ENCODE measurements around the gene OR10G4.
"Not testable (repeated sequence)": the region's sequence is repeated elsewhere in the genome, so short reads cannot be mapped to it uniquely, and the experiment has no call there.

OR10G4 gene, protein sequence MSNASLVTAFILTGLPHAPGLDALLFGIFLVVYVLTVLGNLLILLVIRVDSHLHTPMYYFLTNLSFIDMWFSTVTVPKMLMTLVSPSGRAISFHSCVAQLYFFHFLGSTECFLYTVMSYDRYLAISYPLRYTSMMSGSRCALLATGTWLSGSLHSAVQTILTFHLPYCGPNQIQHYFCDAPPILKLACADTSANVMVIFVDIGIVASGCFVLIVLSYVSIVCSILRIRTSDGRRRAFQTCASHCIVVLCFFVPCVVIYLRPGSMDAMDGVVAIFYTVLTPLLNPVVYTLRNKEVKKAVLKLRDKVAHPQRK

DNA sequence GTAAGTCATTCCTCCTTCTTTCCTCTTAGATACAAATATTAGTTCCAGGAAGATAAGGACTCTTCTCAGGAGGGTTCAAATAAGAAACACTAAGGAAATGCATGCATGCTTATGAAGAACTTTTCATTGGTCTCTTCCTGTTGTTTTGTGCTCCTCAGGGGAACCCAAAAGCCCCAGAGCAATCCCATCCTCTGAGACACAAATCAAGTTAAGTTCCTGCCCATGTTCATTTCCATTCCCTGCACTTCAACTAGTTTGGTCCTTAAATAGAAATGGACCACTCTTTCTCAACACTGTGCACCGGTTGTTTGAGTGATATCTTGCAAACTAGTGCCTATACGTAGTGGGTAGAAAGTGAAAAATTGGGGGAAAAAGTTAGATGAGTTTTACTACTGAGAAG lies at the start of gene OR10G4:
Gene OR10G4 (plus strand): TSS at position 301 of the 400 bp plus-strand sequence. CDS start 2,578 bp downstream, outside the sequence.
- no peak for DNase-seq (ENCODE audit: low read depth, low spot score)
- Histone ChIP-seq H3K27ac (no peak within 1 kb of the TSS), H3K4me3 (no peak within 1 kb of the TSS), H3K9ac (ENCODE audit: insufficient read length) (no peak within 1 kb of the TSS), H3K36me3 (ENCODE audit: insufficient read depth, low read length) (no peaks in the 10 kb centered on the region), H3K9me3 (ENCODE audit: low read depth, low read length) (no peaks in the 10 kb centered on the region)
- TF ChIP-seq FOXP2 (optimal IDR thresholded peaks at IDR 0.05; ENCODE audit: control extremely low read depth, extremely low read length, insufficient read depth): no peak
- TF ChIP-seq POLR2AphosphoS5 (IDR thresholded peaks at IDR 0.05; ENCODE audit: borderline replicate concordance, low read depth, low read length): no peak
- no peak for TF ChIP-seq EZH2 (IDR thresholded peaks at IDR 0.05)

DNA sequence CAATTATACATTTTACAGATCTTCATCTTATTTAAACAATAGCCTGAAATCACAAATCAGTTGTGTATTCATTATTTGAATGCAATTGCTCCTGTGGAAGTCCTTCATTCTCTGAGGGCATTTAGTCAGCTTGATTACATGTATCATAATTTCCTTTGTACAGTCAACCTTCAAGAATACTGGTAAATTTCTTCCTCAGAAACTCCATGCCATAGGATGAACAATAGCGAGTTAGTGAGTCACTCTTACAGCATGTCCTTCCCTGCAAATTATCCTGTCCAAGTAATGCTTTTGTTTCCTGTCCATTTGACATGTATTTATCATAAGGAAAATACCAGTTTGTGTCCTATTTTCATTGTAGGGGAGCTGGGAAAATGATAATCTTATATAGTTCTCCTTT lies 39.0 kb upstream of the OR10G4 start:
- H3K9me3 ChIP-seq (ENCODE audit: low read depth, low read length): no peaks in the 10 kb centered on the region
- TF ChIP-seq FOXP2 (optimal IDR thresholded peaks at IDR 0.05; ENCODE audit: control extremely low read depth, extremely low read length, insufficient read depth) (no peak), EZH2 (IDR thresholded peaks at IDR 0.05) (no peak), POLR2AphosphoS5 (IDR thresholded peaks at IDR 0.05; ENCODE audit: borderline replicate concordance, low read depth, low read length) (no peak)
- no peak for DNase-seq (ENCODE audit: low read depth, low spot score)
- H3K36me3 ChIP-seq (ENCODE audit: insufficient read depth, low read length): no peaks in the 10 kb centered on the region
- H3K9ac ChIP-seq (ENCODE audit: insufficient read length): no peak overlapping the region
- no peak overlapping the region for H3K4me3 ChIP-seq
- no peak overlapping the region for H3K27ac ChIP-seq

DNA sequence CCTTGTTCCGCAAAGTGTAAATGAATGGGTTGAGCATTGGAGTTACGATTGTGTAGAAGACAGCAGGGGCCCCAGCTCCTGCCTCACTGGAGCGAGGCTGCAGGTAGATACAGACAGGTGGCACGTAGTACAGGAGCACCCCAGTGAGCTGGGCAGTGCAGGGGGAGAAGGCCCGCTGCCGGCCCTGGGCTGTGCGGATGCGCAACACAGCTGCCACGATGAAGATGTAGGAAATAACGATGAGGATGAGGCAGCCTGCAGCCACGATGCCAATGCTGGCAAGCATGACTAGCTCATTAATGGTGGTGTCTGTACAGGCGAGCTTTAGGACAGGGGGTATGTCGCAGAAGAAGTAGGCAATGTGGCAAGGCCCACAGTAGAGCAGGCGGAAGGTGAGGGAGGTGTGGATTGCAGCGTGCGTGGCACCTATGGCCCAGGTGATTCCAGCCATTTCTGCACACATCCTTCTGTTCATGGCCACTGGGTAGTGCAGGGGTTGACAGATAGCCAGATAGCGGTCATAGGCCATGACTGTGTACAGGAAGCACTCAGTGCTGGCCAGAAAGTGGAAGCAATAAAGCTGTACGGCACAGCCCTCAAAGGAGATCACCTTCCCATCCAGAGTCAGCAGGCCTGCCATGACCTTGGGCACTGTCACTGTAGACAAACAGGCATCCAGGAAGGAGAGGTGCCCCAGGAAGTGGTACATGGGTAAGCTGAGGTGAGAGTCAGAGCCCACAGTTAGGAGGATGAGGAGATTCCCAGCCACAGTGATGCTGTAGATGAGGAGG lies 35.8 kb upstream of the OR10G4 start:
- TF ChIP-seq EZH2 (IDR thresholded peaks at IDR 0.05): no peak
- Histone ChIP-seq H3K9ac (ENCODE audit: insufficient read length) (no peak overlapping the region), H3K27ac (no peak overlapping the region), H3K4me3 (no peak overlapping the region), H3K9me3 (ENCODE audit: low read depth, low read length) (no peaks in the 10 kb centered on the region), H3K36me3 (ENCODE audit: insufficient read depth, low read length) (no peaks in the 10 kb centered on the region)
- DNase-seq (ENCODE audit: low read depth, low spot score): no peak

DNA sequence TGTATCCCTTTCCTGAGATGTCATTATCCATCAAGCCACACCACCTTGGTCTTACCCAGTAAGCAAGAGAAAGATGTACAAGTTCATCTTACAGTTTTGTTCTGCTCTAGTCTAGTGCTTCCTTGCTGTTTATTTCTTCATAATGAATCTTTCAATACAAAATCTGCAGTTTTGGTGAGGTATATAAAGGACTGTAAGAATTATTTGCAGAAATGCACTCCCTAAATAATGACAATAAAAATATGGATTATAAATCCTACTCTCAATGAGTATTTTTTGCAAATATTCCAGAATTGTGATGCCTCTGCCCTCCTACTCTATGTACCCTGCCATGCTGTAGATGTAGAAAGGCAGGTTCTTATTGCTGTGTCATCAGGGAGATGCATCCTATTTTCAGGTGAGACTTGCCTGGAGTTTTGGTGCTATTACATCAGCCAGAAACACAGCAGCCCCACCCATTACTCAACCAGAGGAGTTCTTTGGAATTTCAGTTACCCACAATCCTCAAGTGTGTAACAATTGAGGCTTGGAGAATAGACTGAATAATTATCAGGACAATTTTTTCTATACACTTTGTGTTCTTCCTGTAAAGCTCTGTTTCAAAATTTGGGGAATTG lies 35.0 kb upstream of the OR10G4 start, which contains the start of gene OR10S1:
Gene OR10S1 (minus strand): TSS at position 51 of the 617 bp plus-strand sequence. CDS start 117 bp downstream, outside the sequence.
- Histone ChIP-seq H3K9me3 (ENCODE audit: low read depth, low read length) (no peaks in the 10 kb centered on the region), H3K36me3 (ENCODE audit: insufficient read depth, low read length) (no peaks in the 10 kb centered on the region), H3K27ac (no peak within 1 kb of the TSS), H3K9ac (ENCODE audit: insufficient read length) (no peak within 1 kb of the TSS), H3K4me3 (no peak within 1 kb of the TSS)
- no peak for DNase-seq (ENCODE audit: low read depth, low spot score)
- TF ChIP-seq POLR2AphosphoS5 (IDR thresholded peaks at IDR 0.05; ENCODE audit: borderline replicate concordance, low read depth, low read length) (no peak), FOXP2 (optimal IDR thresholded peaks at IDR 0.05; ENCODE audit: control extremely low read depth, extremely low read length, insufficient read depth) (no peak), EZH2 (IDR thresholded peaks at IDR 0.05) (no peak)

DNA sequence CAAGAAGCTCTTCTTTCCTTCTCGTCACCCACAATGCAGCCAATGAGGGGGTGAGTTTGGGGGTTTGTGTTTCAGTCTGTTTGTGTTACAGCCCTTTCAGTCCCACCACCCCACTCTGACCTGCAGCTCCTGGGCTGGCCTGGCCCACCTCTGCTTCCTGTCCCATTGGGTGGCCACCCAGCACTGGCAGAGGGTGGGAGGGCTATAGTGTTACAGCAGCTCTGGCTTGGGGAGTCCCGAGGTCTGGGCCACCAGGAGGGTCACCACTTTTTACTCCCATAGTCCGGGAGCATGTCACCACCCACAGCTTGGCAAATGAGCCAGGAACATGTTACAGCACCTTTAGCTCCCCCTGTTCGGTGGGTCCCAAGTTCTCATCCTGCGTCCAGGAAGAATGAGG lies 33.5 kb upstream of the OR10G4 start:
- Histone ChIP-seq H3K36me3 (ENCODE audit: insufficient read depth, low read length) (no peaks in the 10 kb centered on the region), H3K9ac (ENCODE audit: insufficient read length) (no peak overlapping the region), H3K9me3 (ENCODE audit: low read depth, low read length) (no peaks in the 10 kb centered on the region), H3K4me3 (no peak overlapping the region), H3K27ac (no peak overlapping the region)
- TF ChIP-seq EZH2 (IDR thresholded peaks at IDR 0.05) (no peak), POLR2AphosphoS5 (IDR thresholded peaks at IDR 0.05; ENCODE audit: borderline replicate concordance, low read depth, low read length) (no peak), FOXP2 (optimal IDR thresholded peaks at IDR 0.05; ENCODE audit: control extremely low read depth, extremely low read length, insufficient read depth) (no peak)
- no peak for DNase-seq (ENCODE audit: low read depth, low spot score)

DNA sequence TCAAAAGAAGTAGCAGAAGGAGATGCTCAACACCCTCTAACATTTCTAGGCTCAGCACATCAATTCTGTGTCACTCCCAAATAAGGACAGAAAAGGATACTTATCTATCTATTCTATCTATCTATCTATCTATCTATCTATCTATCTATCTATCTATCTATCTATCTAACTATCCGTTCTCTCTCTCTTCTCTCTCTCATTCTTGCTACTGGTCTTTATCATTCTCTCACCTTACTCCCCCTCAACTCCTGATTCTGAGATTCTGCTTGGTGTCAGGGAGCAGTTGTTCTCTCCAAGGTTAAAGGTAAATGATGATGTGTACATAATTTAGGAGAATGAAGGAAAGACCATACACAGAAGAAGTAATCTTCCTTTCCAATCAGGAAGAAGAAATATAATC lies 17.7 kb upstream of the OR10G4 start, which contains the start of gene OR10G6:
Gene OR10G6 (minus strand): TSS at position 43 of the 400 bp plus-strand sequence. CDS start 0 bp downstream, at position 43.
- no peaks in the 10 kb centered on the region for H3K9me3 ChIP-seq (ENCODE audit: low read depth, low read length)
- H3K4me3 ChIP-seq: no peak within 1 kb of the TSS
- H3K27ac ChIP-seq: no peak within 1 kb of the TSS
- no peaks in the 10 kb centered on the region for H3K36me3 ChIP-seq (ENCODE audit: insufficient read depth, low read length)
- H3K9ac ChIP-seq (ENCODE audit: insufficient read length): no peak within 1 kb of the TSS
- no peak for DNase-seq (ENCODE audit: low read depth, low spot score)
- TF ChIP-seq EZH2 (IDR thresholded peaks at IDR 0.05): no peak
- TF ChIP-seq POLR2AphosphoS5 (IDR thresholded peaks at IDR 0.05; ENCODE audit: borderline replicate concordance, low read depth, low read length): no peak
- TF ChIP-seq FOXP2 (optimal IDR thresholded peaks at IDR 0.05; ENCODE audit: control extremely low read depth, extremely low read length, insufficient read depth): no peak

DNA sequence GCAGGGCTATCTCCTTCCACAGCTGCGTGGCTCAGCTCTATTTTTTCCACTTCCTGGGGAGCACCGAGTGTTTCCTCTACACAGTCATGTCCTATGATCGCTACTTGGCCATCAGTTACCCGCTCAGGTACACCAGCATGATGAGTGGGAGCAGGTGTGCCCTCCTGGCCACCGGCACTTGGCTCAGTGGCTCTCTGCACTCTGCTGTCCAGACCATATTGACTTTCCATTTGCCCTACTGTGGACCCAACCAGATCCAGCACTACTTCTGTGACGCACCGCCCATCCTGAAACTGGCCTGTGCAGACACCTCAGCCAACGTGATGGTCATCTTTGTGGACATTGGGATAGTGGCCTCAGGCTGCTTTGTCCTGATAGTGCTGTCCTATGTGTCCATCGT lies 3.0 kb downstream of the OR10G4 start:
- DNase-seq (ENCODE audit: low read depth, low spot score); H3K4me3 ChIP-seq; H3K27ac ChIP-seq; H3K36me3 ChIP-seq (ENCODE audit: insufficient read depth, low read length); H3K9me3 ChIP-seq (ENCODE audit: low read depth, low read length); H3K9ac ChIP-seq (ENCODE audit: insufficient read length): not testable (repeated sequence)

DNA sequence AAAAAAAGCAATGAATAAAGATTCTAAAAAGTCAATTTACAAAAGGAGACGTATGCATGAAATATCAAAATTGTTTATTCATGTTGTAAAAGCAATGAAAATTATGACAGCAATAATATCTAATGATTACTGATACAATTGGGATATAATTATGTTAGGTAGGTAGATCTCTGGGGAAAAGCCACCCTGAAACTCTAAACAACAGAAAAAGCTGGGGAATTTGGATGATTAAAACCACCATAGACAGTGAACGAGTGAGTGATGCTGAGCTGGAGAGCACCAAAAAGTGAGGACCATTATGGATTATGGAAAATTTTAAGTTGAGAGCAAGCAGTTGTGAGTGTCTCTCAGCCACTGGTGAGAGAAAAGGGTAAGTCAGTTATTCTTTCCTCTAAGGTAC lies 13.7 kb downstream of the OR10G4 start, which contains the start of gene OR10G8:
Gene OR10G8 (plus strand): TSS at position 301 of the 400 bp plus-strand sequence. CDS start 2,825 bp downstream, outside the sequence.
- TF ChIP-seq FOXP2 (optimal IDR thresholded peaks at IDR 0.05; ENCODE audit: control extremely low read depth, extremely low read length, insufficient read depth) (no peak), EZH2 (IDR thresholded peaks at IDR 0.05) (no peak), POLR2AphosphoS5 (IDR thresholded peaks at IDR 0.05; ENCODE audit: borderline replicate concordance, low read depth, low read length) (no peak)
- no peak within 1 kb of the TSS for H3K4me3 ChIP-seq
- no peaks in the 10 kb centered on the region for H3K9me3 ChIP-seq (ENCODE audit: low read depth, low read length)
- no peaks in the 10 kb centered on the region for H3K36me3 ChIP-seq (ENCODE audit: insufficient read depth, low read length)
- H3K9ac ChIP-seq (ENCODE audit: insufficient read length): no peak within 1 kb of the TSS
- DNase-seq (ENCODE audit: low read depth, low spot score): no peak
- no peak within 1 kb of the TSS for H3K27ac ChIP-seq
